ENCODE measurements around the gene SV2B. TPM values are rescaled to one million over a fixed set of nuclear protein-coding genes. Genes with fewer than 3 reads are reported as not detected.

Gene SV2B
- total RNA-seq, 2 donors from 2014 or later: 0.17 to 1.1 TPM

DNA sequence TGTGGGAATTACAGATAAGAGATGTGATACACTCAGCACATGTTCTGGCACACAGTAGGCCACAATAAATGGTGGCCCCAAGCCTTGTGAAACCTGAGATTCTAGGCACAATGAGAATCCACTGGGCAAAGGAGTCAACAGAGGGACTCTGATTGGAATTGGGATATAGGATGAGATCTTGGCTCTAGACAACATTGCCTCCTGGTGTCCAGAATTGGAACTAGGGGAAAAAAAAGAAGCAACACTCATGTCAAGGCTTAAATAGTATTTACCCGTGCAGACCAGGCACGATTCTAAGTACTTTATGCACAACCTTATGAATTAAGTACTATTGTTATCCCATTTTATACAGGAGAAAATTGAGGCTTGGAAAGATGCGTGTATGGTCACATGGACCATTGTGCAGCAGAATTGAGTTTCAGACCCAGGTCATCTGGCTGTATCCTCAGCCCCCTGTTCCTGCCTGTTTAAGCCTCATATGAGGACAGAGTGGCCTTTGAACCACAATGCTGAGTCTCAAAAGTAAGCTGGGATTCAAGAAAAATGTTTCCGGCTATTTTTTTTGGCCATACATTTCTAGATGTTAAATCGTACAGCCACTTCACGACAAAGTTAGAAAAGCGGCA lies 124.8 kb downstream of the SV2B start:
- Histone ChIP-seq H3K4me1 (no peaks in the 10 kb centered on the region), H3K36me3 (no peaks in the 10 kb centered on the region), H3K4me3 (no peak overlapping the region), H3K27ac (no peak overlapping the region), H3K27me3 (no peaks in the 10 kb centered on the region), H3K9me3 (no peaks in the 10 kb centered on the region), H3K9ac (ENCODE audit: low read depth in 2 of 2, low read length in 2 of 2) (no peak overlapping the region)
- peak; percentile 21 for DNase-seq
- intact Hi-C loops (cut with DNase I): loop anchor here (2.0 kb wide), 1 partner anchor 168 kb away; no protein-coding TSS in a partner anchor
- TF ChIP-seq, protein P1, sequence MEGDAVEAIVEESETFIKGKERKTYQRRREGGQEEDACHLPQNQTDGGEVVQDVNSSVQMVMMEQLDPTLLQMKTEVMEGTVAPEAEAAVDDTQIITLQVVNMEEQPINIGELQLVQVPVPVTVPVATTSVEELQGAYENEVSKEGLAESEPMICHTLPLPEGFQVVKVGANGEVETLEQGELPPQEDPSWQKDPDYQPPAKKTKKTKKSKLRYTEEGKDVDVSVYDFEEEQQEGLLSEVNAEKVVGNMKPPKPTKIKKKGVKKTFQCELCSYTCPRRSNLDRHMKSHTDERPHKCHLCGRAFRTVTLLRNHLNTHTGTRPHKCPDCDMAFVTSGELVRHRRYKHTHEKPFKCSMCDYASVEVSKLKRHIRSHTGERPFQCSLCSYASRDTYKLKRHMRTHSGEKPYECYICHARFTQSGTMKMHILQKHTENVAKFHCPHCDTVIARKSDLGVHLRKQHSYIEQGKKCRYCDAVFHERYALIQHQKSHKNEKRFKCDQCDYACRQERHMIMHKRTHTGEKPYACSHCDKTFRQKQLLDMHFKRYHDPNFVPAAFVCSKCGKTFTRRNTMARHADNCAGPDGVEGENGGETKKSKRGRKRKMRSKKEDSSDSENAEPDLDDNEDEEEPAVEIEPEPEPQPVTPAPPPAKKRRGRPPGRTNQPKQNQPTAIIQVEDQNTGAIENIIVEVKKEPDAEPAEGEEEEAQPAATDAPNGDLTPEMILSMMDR (IDR thresholded peaks at IDR 0.05): peak; percentile 47

- Histone ChIP-seq H3K4me1 (no peaks in the 10 kb centered on the region), H3K9ac (ENCODE audit: low read depth in 2 of 2, low read length in 2 of 2) (no peak overlapping the region), H3K27ac (no peak overlapping the region), H3K4me3 (no peak overlapping the region), H3K9me3 (no peaks in the 10 kb centered on the region), H3K36me3 (no peaks in the 10 kb centered on the region), H3K27me3 (no peaks in the 10 kb centered on the region)
- TF ChIP-seq, protein P1 (IDR thresholded peaks at IDR 0.05): no peak
- no peak for DNase-seq
- intact Hi-C loops (cut with DNase I): loop anchor here (2.0 kb wide), 1 partner anchor 169 kb away; no protein-coding TSS in a partner anchor
Observed at GRCh38 chr15:91225741-91226140, 125.7 kb downstream of the SV2B start.

GRCh38 chr15:91227117-91227516 lies 127.1 kb downstream of the SV2B start:
- TF ChIP-seq, protein P1 (IDR thresholded peaks at IDR 0.05): no peak
- Histone ChIP-seq H3K9me3 (no peaks in the 10 kb centered on the region), H3K9ac (ENCODE audit: low read depth in 2 of 2, low read length in 2 of 2) (no peak overlapping the region), H3K27ac (no peak overlapping the region), H3K4me3 (no peak overlapping the region), H3K4me1 (no peaks in the 10 kb centered on the region), H3K36me3 (no peaks in the 10 kb centered on the region), H3K27me3 (no peaks in the 10 kb centered on the region)
- DNase-seq: no peak
- intact Hi-C loops (cut with DNase I): no loop called here

DNA sequence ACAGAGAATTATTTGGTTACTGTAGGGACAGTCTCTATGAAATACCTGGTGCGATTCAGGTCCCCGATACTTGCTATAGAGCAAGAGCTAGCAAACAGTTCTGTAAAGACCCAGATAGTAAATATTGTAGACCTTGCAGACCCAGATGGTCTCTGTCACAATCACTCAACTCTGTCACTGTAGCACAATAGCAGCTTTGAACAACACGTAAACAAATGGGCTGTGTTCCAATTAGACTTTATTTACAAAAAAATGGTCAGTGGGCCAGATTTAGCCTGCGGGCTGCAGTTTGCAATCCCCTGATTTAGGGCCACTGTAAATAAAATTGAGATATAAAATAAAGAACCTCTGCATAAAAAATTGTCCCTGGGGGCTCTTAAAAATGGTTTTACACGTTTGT lies 127.7 kb downstream of the SV2B start:
- Histone ChIP-seq H3K4me3 (no peak overlapping the region), H3K9ac (ENCODE audit: low read depth in 2 of 2, low read length in 2 of 2) (no peak overlapping the region), H3K27me3 (no peaks in the 10 kb centered on the region), H3K4me1 (no peaks in the 10 kb centered on the region), H3K27ac (no peak overlapping the region), H3K9me3 (no peaks in the 10 kb centered on the region), H3K36me3 (no peaks in the 10 kb centered on the region)
- intact Hi-C loops (cut with DNase I): no loop called here
- no peak for DNase-seq
- TF ChIP-seq, protein P1 (IDR thresholded peaks at IDR 0.05): no peak

DNA sequence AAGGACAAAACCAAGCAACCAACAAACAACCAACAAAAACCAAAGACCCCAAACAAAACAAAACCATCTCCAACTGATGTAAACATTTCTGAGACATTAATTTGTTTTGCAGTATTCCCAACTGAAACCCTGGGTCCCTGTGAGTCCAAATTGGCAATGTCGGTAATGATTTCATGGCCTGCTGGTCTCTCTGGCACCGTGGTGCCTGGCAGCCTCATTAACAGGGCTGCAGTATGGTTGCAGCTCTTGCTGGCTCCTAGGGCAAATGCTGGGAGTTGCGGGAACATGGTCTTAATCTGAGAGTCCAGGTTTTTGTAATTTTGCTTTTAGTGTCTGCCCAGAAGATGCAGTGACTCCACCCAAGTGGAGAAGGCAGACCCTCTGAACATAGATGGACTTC lies 128.3 kb downstream of the SV2B start:
- intact Hi-C loops (cut with DNase I): no loop called here
- no peak for DNase-seq
- no peaks in the 10 kb centered on the region for H3K36me3 ChIP-seq
- H3K4me3 ChIP-seq: no peak overlapping the region
- no peaks in the 10 kb centered on the region for H3K9me3 ChIP-seq
- H3K4me1 ChIP-seq: no peaks in the 10 kb centered on the region
- H3K9ac ChIP-seq (ENCODE audit: low read depth in 2 of 2, low read length in 2 of 2): no peak overlapping the region
- TF ChIP-seq, protein P1 (IDR thresholded peaks at IDR 0.05): no peak
- no peaks in the 10 kb centered on the region for H3K27me3 ChIP-seq
- no peak overlapping the region for H3K27ac ChIP-seq
